HepG2 (cell line): ENCODE measurements around the gene BOLA2B.

Source experiments
- ASH2L ChIP-seq: fragments of 300-600, 200-600 bp; sonication (generic); IDR thresholded peaks from 2 replicates; pipeline ENCODE4 v1.7.0; 2017; ENCODE audit warnings: low read depth, mild to moderate bottlenecking, moderate library complexity, mixed read lengths, low read length; ENCODE audit not compliant: insufficient read length
- NFE2L1 ChIP-seq: sonication (generic); formaldehyde crosslinking; IDR thresholded peaks from 2 replicates; pipeline ENCODE4 v1.4.0; 2020; ENCODE audit warnings: missing genetic modification reagents, mild to moderate bottlenecking, borderline replicate concordance
- POLR2AphosphoS5 ChIP-seq: IDR thresholded peaks from 2 replicates; pipeline ENCODE4 v1.6.1; 2012; ENCODE audit warnings: low read depth, low read length
- REST ChIP-seq, 2 experiments: IDR thresholded peaks; 2 replicates each; pipeline ENCODE4 v1.6.1; 2011 to 2012; ENCODE audit warnings: low read length in 2 of 2, borderline replicate concordance in 1 of 2, low read depth in 1 of 2, mild to moderate bottlenecking in 1 of 2, moderate library complexity in 1 of 2
- TF ChIP-seq, protein P1 (sequence below): IDR thresholded peaks from 2 replicates; pipeline ENCODE4 v1.6.1; 2016; ENCODE audit warnings: missing compliant biosample characterization, missing genetic modification reagents, borderline replicate concordance

DNA sequence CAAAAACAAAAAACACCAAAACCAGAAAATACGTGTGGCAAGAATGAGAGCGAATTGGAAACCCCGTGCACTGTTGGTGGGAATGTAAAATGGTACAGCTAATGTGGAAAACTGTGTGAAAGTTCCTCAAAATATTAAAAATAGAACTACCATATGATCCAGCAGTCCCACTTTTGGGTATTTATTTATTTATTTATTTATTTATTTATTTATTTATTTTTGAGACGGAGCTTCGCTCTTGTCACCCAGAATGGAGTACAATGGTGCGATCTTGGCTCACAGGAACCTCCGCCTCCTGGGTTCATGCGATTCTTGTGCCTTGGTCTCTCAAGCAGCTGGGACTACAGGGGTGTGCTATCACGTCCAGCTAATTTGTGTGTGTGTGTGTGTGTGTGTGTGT, 40.9 kb downstream of the BOLA2B start:
- no peak for TF ChIP-seq POLR2AphosphoS5
- TF ChIP-seq NFE2L1 (CRISPR knock-in tag), result no peak
- TF ChIP-seq REST (IDR thresholded peaks at IDR 0.05; ENCODE audit: borderline replicate concordance in 1 of 2, low read depth in 1 of 2, low read length in 2 of 2), result no peak
- TF ChIP-seq, protein P1, sequence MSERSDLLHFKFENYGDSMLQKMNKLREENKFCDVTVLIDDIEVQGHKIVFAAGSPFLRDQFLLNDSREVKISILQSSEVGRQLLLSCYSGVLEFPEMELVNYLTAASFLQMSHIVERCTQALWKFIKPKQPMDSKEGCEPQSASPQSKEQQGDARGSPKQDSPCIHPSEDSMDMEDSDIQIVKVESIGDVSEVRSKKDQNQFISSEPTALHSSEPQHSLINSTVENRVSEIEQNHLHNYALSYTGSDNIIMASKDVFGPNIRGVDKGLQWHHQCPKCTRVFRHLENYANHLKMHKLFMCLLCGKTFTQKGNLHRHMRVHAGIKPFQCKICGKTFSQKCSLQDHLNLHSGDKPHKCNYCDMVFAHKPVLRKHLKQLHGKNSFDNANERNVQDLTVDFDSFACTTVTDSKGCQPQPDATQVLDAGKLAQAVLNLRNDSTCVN, result no peak
- TF ChIP-seq ASH2L, result no peak
